Naive thymus-derived CD4-positive, alpha-beta T cell (primary cell): ENCODE results near the gene HLA-DRB1. TPM values are rescaled to one million over a fixed set of nuclear protein-coding genes. Genes with fewer than 3 reads are reported as not detected.

Experiments used
- ATAC-seq: fragments of 150-1000 bp; cut with Tn5 transposase; 2 replicates; pipeline ENCODE4 v1.10.0; 2021; ENCODE audit warnings: mild to moderate bottlenecking, moderate library complexity
- CTCF ChIA-PET: fragments of 350-600 bp; sonication (Branson Sonifier 250); formaldehyde crosslinking; loops from one replicate; lab custom pipeline; 2021; ENCODE audit warnings: antibody characterized with exemption; lab: Charles Lee
- POLR2A ChIA-PET: fragments of 350-600 bp; sonication (Branson Sonifier 250); formaldehyde crosslinking; loops from one replicate; lab custom pipeline; 2021; ENCODE audit warnings: antibody characterized with exemption, inconsistent platforms; lab: Charles Lee
- DNase-seq, 9 donors: peaks; one replicate each; pipeline versions ENCODE4 v3.0.0 to v3.0.0-alpha.2; 2020 to 2022; ENCODE audit warnings: mixed read lengths in 1 of 9
- H3K27ac ChIP-seq: one replicate; pipeline ENCODE4 v1.7.0; 2013; ENCODE audit warnings: mild to moderate bottlenecking, low read depth, low read length, moderate library complexity
- H3K27me3 ChIP-seq, 2 donors: one replicate each; pipeline ENCODE4 v1.7.0; 2013; ENCODE audit warnings: low read length in 2 of 2, mild to moderate bottlenecking in 2 of 2, moderate library complexity in 2 of 2; ENCODE audit not compliant: control insufficient read depth in 2 of 2, insufficient read depth in 2 of 2
- H3K36me3 ChIP-seq, 3 experiments: 1 replicate in 2 of 3; 2 replicates in 1 of 3; pipeline ENCODE4 v1.7.0; 2013; ENCODE audit warnings: low read length in 3 of 3, mild to moderate bottlenecking in 3 of 3, moderate library complexity in 1 of 3; ENCODE audit not compliant: insufficient read depth in 3 of 3, control insufficient read depth in 2 of 3
- H3K4me1 ChIP-seq, 2 donors: one replicate each; pipeline ENCODE4 v1.7.0; 2013; ENCODE audit warnings: low read length in 2 of 2, mild to moderate bottlenecking in 2 of 2, moderate library complexity in 1 of 2; ENCODE audit not compliant: control insufficient read depth in 2 of 2, insufficient read depth in 2 of 2
- H3K4me3 ChIP-seq: 2 replicates; pipeline ENCODE4 v1.7.0; 2013; ENCODE audit warnings: mild to moderate bottlenecking, low read length
- H3K9me3 ChIP-seq, 3 experiments: 1 replicate in 2 of 3; 2 replicates in 1 of 3; pipeline ENCODE4 v1.7.0; 2013; ENCODE audit warnings: low read length in 3 of 3; ENCODE audit not compliant: control insufficient read depth in 2 of 3
- H3K27ac Mint-ChIP-seq, 9 donors: one replicate each; pipeline ENCODE4 v1.8.0; 2020 to 2022; ENCODE audit warnings: mixed read lengths in 9 of 9, mild to moderate bottlenecking in 8 of 9, moderate library complexity in 5 of 9, inconsistent platforms in 2 of 9
- H3K27me3 Mint-ChIP-seq, 5 donors: one replicate each; pipeline ENCODE4 v1.8.0; 2021 to 2022; ENCODE audit warnings: mixed read lengths in 5 of 5, mild to moderate bottlenecking in 1 of 5
- H3K36me3 Mint-ChIP-seq, 5 donors: one replicate each; pipeline ENCODE4 v1.8.0; 2020 to 2022; ENCODE audit warnings: mixed read lengths in 5 of 5, mild to moderate bottlenecking in 3 of 5, inconsistent platforms in 1 of 5
- H3K4me1 Mint-ChIP-seq, 7 donors: one replicate each; pipeline ENCODE4 v1.8.0; 2020 to 2022; ENCODE audit warnings: mixed read lengths in 7 of 7, mild to moderate bottlenecking in 3 of 7, inconsistent platforms in 1 of 7
- H3K4me3 Mint-ChIP-seq, 10 donors: one replicate each; pipeline ENCODE4 v1.8.0; 2020 to 2022; ENCODE audit warnings: mild to moderate bottlenecking in 10 of 10, mixed read lengths in 10 of 10, moderate library complexity in 6 of 10, inconsistent platforms in 2 of 10
- H3K9me3 Mint-ChIP-seq, 11 donors: one replicate each; pipeline ENCODE4 v1.8.0; 2020 to 2022; ENCODE audit warnings: mixed read lengths in 11 of 11, mild to moderate bottlenecking in 4 of 11, inconsistent platforms in 1 of 11, moderate library complexity in 1 of 11
- intact Hi-C, 2 donors: fragments of 100-400 bp; cut with micrococcal nuclease; formaldehyde crosslinking; loops; one replicate each; pipeline ENCODE4 v1.15.1; 2023
- polyA plus RNA-seq, 2 donors: library from polyadenylated mRNA; unstranded; fragments of 300-500 nt; fragmentation: Illumina TruSeq; gene quantifications; one replicate each; pipeline ENCODE4 v1.2.3, GENCODE V29; 2021
- total RNA-seq, 6 experiments: library from RNA in 5 of 6; stranded (reverse) in 5 of 6; gene quantifications; 1 replicate in 5 of 6; 2 replicates in 1 of 6; pipeline ENCODE4 v1.2.3 and lab custom pipeline; 2021 to 2026

HLA-DRB1 gene
- total and polyA plus RNA-seq, 7 experiments from 2014 or later, result 3.1 to 229 (median 18.4) TPM

DNA sequence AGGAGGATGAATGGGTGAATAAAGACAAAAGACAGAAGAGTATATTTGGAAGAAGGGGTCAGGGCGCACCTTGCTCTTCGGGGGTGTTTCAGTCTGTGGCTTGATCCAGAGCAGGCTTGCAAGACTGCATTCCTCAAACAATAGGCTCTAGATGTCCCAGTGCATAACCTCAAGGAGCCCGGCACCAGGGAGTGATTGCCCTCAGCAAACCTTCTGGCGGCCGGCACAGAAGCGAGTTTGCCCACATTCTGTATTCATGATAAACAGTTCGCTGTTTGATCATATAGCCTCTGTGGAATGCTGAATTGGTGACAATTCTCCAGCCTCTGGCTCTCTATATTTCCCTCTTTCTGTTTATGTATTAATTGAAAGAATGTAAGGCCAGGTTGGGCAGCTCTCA is 29.9 kb downstream of the HLA-DRB1 start:
- POLR2A ChIA-PET, result no interaction called here
- no peak overlapping the region for H3K4me3 ChIP-seq
- Mint-ChIP-seq H3K4me3 (no peak overlapping the region), H3K9me3 (no peaks in the 10 kb centered on the region), H3K27ac (no peak overlapping the region), H3K27me3 (peaks cover 0 to 28% (median 5%) of the 10 kb centered on the region in 5 donors), H3K4me1 (peaks cover 0 to 6% (median 0%) of the 10 kb centered on the region in 7 donors), H3K36me3 (no peaks in the 10 kb centered on the region)
- H3K36me3 ChIP-seq, result no peaks in the 10 kb centered on the region
- H3K27me3 ChIP-seq, result no peaks in the 10 kb centered on the region
- no peak for DNase-seq
- H3K9me3 ChIP-seq, result no peaks in the 10 kb centered on the region
- ATAC-seq, result no peak
- intact Hi-C loops, result loop anchor here in 1 of 2 donors (2.0 kb wide), 1 partner anchor 25 kb away; no protein-coding TSS in a partner anchor
- no peak overlapping the region for H3K27ac ChIP-seq
- H3K4me1 ChIP-seq, result no peaks in the 10 kb centered on the region
- CTCF ChIA-PET, result no interaction called here

DNA sequence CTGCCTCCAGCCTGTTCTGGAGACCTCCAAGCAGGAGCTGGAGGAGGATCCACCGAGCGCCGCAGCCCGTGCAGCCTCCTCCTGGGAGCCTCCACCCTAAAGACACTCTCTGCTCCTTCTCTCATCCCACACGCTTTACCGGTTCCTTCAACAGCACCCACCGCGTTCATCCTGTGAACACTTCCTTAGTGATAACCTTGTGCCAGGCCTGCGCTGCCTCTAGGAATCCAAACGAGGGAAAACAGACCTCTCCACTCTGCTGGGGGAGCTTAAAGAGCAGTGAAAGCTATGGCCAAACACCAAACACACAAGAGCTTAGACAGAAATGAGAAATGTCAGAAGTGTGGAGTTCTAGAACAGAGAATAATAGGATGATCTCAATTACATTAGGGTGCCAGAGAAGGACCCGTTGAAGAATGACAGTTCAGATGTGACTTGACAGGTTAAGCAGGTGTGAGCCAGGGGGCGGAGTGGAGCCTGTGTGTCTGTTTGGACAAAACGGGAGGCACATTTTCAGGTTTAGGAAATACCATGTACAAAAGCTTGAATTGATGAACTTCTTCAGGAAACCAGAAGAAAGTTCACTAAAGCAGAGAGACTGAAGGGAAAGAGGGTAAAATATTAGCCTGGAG is 31.1 kb downstream of the HLA-DRB1 start:
- Mint-ChIP-seq H3K36me3 (no peaks in the 10 kb centered on the region), H3K27me3 (peaks cover 0 to 23% (median 5%) of the 10 kb centered on the region in 5 donors), H3K4me1 (peaks cover 0 to 6% (median 0%) of the 10 kb centered on the region in 7 donors), H3K27ac (no peak overlapping the region), H3K9me3 (no peaks in the 10 kb centered on the region), H3K4me3 (peak overlapping the region in 4 of 10 donors; percentile 7 to 40 (median 28))
- H3K4me3 ChIP-seq, result no peak overlapping the region
- no peaks in the 10 kb centered on the region for H3K4me1 ChIP-seq
- intact Hi-C loops, result loop anchor here in 1 of 2 donors (2.0 kb wide), 1 partner anchor 26 kb away; no protein-coding TSS in a partner anchor
- ATAC-seq (no peak), DNase-seq (no peak)
- no peaks in the 10 kb centered on the region for H3K36me3 ChIP-seq
- H3K27me3 ChIP-seq, result no peaks in the 10 kb centered on the region
- POLR2A ChIA-PET, result no interaction called here
- no peak overlapping the region for H3K27ac ChIP-seq
- CTCF ChIA-PET, result interaction anchor here (0.6 kb wide), 1 partner anchor 35 kb away, joined by 3 read pairs; no protein-coding TSS in a partner anchor
- no peaks in the 10 kb centered on the region for H3K9me3 ChIP-seq

DNA sequence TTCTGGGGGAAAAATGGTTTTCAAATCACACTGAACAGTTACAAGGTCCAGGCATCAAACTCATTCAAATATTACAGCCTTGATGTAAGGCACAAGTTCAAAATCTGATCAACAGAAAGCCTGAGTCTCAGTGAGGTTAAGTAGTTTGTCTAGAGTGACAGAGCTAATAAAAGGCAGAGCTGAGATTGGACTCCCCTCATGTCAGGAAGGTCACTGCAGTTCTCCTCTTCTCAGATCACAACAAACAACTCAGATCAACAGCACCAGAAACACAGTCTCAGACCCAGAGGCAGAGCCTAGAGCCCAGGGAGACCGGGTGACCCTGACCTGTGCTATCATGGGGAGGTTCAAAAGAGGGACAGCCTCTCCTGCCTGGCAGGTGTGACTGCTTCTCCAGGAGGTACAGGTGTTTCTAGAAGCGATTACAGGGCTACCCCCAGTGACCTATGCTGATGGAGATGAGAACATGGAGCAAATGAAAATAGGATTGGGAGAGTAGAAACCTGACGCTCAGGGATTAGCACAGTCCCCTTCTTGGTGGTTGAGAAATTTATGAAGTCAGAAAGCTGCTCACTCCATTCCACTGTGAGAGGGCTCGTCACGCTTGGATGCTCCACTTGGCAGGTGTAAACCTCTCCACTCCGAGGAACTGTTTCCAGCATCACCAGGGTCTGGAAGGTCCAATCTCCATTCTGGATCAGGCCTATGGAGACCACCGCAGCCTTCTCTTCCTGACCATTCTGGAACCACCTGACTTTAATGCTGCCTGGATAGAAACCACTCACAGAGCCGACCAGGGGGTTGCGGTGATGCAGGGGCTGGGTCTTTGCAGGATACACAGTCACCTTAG is 35.3 kb downstream of the HLA-DRB1 start:
- peaks cover 0 to 17% (median 6%) of the 10 kb centered on the region in 5 donors for H3K27me3 Mint-ChIP-seq
- H3K9me3 Mint-ChIP-seq, result no peaks in the 10 kb centered on the region
- ChIA-PET POLR2A (no interaction called here), CTCF (interaction anchor here (0.6 kb wide), 1 partner anchor 466 kb away, joined by 3 read pairs; no protein-coding TSS in a partner anchor)
- no peaks in the 10 kb centered on the region for H3K36me3 ChIP-seq
- no peak overlapping the region for H3K4me3 Mint-ChIP-seq
- H3K9me3 ChIP-seq, result no peaks in the 10 kb centered on the region
- no peak overlapping the region for H3K27ac ChIP-seq
- H3K4me3 ChIP-seq, result no peak overlapping the region
- no peaks in the 10 kb centered on the region for H3K27me3 ChIP-seq
- no peaks in the 10 kb centered on the region for H3K36me3 Mint-ChIP-seq
- DNase-seq, result no peak
- H3K27ac Mint-ChIP-seq, result no peak overlapping the region
- ATAC-seq, result no peak
- H3K4me1 Mint-ChIP-seq, result peaks cover 0 to 6% (median 0%) of the 10 kb centered on the region in 7 donors
- H3K4me1 ChIP-seq, result no peaks in the 10 kb centered on the region
- intact Hi-C loops, result no loop called here

DNA sequence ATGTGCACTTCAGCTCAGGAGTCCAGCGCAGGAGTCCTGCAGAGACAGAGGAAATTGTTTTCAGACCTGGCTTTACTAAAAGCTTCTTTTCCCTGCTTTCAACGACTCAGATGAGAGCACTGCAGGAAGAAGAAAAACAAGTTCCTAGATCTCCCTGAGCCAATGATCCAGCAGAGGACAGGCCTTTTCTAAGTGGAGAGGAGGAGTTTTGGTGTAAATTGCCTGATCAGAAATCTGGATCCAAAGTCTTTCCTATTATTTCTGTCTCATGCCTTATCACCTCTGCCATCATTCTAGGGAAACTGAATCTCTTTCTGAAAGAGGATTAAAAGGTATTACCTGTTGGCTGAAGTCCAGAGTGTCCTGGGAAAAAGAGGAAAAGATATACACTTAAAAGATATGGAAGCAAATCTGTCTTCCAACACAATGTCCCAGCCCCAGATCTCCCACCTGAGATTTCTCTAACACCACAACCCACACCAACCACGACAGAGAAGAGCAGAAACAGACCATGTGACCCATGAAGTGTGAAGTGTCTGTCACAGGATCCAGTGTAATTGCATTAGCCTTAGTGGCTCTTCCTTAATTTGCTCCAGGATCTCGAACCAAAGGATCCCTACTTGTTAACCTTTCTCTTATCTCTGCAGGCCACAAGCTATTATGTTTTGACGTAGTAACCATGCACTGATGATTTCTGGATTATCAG is 36.5 kb downstream of the HLA-DRB1 start:
- H3K9me3 Mint-ChIP-seq, result no peaks in the 10 kb centered on the region
- intact Hi-C loops, result no loop called here
- DNase-seq (no peak), ATAC-seq (no peak)
- H3K27me3 Mint-ChIP-seq, result peaks cover 0 to 14% (median 0%) of the 10 kb centered on the region in 5 donors
- Histone ChIP-seq H3K4me1 (no peaks in the 10 kb centered on the region), H3K9me3 (no peaks in the 10 kb centered on the region), H3K4me3 (no peak overlapping the region), H3K27me3 (no peaks in the 10 kb centered on the region), H3K27ac (no peak overlapping the region), H3K36me3 (no peaks in the 10 kb centered on the region)
- no peaks in the 10 kb centered on the region for H3K36me3 Mint-ChIP-seq
- ChIA-PET CTCF (interaction anchor here (0.6 kb wide), 1 partner anchor 467 kb away, joined by 3 read pairs; no protein-coding TSS in a partner anchor), POLR2A (no interaction called here)
- H3K4me1 Mint-ChIP-seq, result peaks cover 0 to 4% (median 0%) of the 10 kb centered on the region in 7 donors
- H3K27ac Mint-ChIP-seq, result no peak overlapping the region
- H3K4me3 Mint-ChIP-seq, result no peak overlapping the region

DNA sequence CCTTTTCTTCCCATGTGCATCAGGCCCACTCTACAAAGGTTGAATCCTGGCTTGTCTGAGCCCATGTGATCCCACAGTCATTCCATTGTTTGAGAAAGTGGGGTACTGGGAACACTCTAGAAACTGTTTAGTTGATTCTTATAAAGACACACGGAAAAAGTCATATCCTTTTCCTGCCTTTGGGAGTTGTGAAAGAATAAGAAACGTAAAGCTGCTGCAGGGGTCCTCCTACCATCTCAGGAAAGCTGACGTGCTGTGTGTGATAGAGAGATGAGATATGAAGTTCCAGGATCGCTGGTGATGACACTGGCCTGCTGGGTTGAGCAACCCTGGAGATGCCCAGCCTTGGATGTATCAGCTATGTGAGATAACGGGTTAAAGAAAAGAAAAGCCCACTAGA is 38.2 kb downstream of the HLA-DRB1 start:
- ATAC-seq (no peak), DNase-seq (no peak)
- Mint-ChIP-seq H3K4me3 (no peak overlapping the region), H3K4me1 (peaks cover 0 to 3% (median 0%) of the 10 kb centered on the region in 7 donors), H3K36me3 (no peaks in the 10 kb centered on the region), H3K27ac (no peak overlapping the region), H3K9me3 (no peaks in the 10 kb centered on the region), H3K27me3 (peaks cover 0 to 18% (median 4%) of the 10 kb centered on the region in 5 donors)
- Histone ChIP-seq H3K4me3 (no peak overlapping the region), H3K36me3 (no peaks in the 10 kb centered on the region), H3K9me3 (no peaks in the 10 kb centered on the region), H3K4me1 (no peaks in the 10 kb centered on the region), H3K27ac (no peak overlapping the region), H3K27me3 (no peaks in the 10 kb centered on the region)
- ChIA-PET CTCF (no interaction called here), POLR2A (no interaction called here)
- intact Hi-C loops, result no loop called here

DNA sequence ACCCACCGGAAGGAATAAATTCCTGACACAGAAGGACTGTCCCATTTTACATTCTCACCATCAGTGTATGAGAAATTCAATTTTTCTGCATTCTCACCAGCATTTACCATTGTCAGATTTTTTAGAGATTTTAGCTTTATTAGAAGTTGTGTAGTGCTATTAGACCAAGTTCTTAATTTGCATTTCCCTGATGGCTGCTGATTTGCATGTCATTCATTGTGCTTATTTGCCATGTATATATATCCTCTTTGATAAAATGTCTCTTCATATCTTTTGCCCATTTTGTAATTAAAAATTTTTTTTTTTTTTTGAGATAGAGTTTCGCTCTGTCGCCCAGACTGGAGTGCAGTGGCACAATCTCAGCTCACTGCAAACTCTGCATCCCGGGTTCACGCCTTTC is 49.8 kb downstream of the HLA-DRB1 start:
- CTCF ChIA-PET, result no interaction called here
- H3K4me3 ChIP-seq, result no peak overlapping the region
- H3K27ac ChIP-seq, result no peak overlapping the region
- H3K27ac Mint-ChIP-seq, result no peak overlapping the region
- peaks cover 0 to 18% (median 2%) of the 10 kb centered on the region in 11 donors for H3K9me3 Mint-ChIP-seq
- H3K4me3 Mint-ChIP-seq, result no peak overlapping the region
- H3K36me3 Mint-ChIP-seq, result no peaks in the 10 kb centered on the region
- H3K9me3 ChIP-seq, result no peaks in the 10 kb centered on the region
- intact Hi-C loops, result loop anchor here in 1 of 2 donors (1.0 kb wide), 1 partner anchor 39 kb away; no protein-coding TSS in a partner anchor
- peaks cover 0 to 35% (median 0%) of the 10 kb centered on the region in 5 donors for H3K27me3 Mint-ChIP-seq
- no peak for ATAC-seq
- DNase-seq, result no peak
- H3K4me1 Mint-ChIP-seq, result no peaks in the 10 kb centered on the region
- H3K4me1 ChIP-seq, result no peaks in the 10 kb centered on the region
- POLR2A ChIA-PET, result no interaction called here
- H3K36me3 ChIP-seq, result no peaks in the 10 kb centered on the region
- H3K27me3 ChIP-seq, result no peaks in the 10 kb centered on the region
